ENCODE results near the gene RAVER2.
A peak's percentile ranks its signal among the peaks of the same experiment; 100 is the strongest.
"Not testable (repeated sequence)": the region's sequence is repeated elsewhere in the genome, so short reads cannot be mapped to it uniquely, and the experiment has no call there.

RAVER2 gene

DNA sequence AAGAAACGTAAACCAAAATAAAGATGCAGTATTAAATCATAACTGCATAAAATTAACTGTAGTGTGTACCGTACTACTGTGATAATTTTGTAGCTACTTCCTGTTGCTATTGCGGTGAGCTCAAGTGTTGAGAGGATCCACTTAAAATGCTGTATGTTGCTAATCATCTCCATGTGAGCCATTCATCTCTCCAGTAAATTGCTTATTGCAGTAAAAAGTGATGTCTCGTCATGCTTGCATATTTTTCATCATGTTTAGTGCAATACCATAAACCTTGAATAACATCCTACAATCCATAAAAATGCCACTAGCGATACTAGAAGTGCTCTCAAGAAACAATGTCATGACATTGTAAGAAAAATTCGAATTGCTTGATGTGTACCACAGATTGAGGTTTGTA is 66.3 kb downstream of the RAVER2 start:
- no peak for DNase-seq (ENCODE audit: low read depth in 2 of 2)

DNA sequence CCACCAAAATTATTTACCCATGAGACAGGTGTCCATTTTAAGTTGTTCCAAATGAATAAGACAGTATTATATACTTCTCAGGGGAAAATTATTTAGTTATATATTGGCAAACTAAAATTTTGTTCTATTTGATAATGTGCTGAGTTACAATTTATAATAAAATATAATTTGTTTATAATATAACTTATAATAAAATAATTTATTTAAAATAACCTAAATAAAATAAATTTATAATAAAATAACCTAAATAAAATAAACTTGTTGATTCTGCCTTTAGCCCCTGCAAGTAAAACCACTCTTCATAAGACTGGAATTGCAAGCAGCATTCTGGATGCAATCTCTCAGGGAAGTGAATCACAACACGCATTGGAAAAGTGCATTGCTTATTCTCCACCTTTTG is 69.6 kb downstream of the RAVER2 start:
- no peak for DNase-seq (ENCODE audit: low read depth in 2 of 2)

DNA sequence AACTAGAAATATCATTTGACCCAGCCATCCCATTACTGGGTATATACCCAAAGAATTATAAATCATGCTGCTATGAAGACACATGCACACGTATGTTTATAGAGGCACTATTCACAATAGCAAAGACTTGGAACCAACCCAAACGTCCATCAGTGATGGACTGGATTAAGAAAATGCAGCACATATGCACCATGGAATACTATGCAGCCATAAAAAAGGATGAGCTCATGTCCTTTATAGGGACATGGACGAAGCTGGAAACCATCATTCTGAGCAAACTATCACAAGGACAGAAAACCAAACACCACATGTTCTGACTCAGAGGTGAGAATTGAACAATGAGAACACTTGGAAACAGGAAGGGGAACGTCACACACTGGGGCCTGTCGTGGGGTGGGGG is 72.5 kb downstream of the RAVER2 start:
- DNase-seq (ENCODE audit: low read depth in 2 of 2) = not testable (repeated sequence)

DNA sequence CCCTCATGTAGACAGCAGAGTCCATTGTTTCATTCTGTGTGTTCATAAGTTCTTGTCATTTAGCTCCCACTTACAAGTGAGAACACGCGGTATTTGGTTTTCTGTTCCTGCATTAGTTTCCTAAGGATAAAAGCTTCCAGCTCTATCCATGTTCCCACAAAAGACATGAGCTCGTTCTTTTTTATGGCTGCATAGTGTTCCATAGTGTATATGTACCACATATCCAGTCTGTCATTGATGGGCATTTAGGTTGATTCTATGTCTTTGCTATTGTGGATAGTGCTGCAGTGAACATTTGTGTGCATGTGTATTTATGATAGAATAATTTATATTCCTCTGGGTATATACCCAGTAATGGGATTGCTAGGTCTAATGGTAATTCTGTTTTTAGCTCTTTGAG is 75.7 kb downstream of the RAVER2 start:
- DNase-seq (ENCODE audit: low read depth in 2 of 2) = not testable (repeated sequence)

DNA sequence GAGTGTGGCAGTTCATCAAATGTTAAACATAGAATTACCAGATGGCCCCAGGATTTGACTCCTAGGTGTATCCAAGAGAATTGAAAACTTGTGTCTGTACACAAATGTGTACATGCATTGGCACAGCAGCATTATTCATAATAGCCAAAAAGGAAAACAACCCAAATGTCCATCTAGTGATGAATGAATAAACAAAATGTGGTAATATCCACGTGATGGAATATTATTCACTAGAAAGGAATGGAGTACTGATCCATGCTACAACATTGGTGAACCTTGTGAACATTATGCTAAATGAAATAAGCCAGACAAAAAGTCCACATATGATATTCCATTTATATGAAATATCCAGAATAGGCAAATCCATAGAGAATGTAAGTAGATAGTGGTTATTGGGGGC is 77.7 kb downstream of the RAVER2 start:
- no peak for DNase-seq (ENCODE audit: low read depth in 2 of 2)

DNA sequence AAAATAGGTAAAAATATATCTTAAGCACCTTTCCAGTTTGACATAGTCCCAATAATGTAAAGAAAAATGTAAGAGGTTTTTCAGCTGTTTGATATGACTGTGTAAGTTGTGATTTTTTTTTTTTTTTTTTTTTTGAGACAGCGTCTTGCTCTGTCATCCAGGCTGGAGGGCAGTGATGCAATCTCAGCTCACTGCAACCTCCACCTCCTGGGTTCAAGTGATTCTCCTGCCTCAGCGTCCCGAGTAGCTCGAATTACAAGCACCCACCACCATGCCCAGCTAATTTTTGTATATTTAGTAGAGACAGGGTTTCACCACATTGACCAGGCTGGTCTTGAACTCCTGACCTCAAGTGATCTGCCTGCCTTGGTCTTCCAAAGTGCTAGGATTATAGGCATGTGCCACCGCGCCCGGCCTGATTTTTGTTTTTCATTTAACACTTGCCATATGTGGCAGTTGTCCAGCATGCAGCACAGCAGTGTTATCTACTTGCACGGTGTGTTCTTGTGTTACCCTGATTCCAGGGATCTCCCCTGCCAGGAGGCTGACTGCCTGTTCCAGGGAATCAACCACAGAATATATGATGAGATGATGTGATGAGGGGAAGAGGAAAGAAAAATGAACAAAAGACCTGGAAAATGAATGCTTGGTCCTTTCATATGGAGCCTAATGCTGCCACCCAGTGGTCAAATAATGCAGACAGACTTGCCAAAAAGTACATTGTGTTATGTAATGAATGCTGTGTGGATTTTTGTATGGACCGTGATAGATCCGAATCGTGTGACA is 79.0 kb downstream of the RAVER2 start:
- peak; percentile 9 to 19 for DNase-seq (ENCODE audit: low read depth in 2 of 2)

DNA sequence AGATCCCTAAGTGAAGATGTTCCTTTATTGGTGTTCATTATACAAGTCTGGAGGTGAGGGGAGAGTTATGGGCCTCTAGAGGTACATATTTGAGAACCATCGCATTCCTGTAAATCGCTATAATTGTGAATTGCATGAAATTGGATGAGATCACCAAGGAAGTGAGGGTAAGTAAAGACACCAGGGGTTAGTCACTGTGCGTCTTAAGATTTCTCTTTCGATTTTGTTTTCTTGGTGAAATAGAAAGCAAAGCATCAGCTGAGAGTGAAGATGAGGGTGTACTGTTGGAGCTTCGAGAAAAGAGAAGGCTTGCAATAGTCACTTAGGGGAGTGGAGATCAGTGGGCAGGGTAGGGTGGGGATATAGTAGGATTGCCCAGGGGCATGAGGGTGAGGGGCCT is 82.1 kb downstream of the RAVER2 start:
- no peak for DNase-seq (ENCODE audit: low read depth in 2 of 2)

DNA sequence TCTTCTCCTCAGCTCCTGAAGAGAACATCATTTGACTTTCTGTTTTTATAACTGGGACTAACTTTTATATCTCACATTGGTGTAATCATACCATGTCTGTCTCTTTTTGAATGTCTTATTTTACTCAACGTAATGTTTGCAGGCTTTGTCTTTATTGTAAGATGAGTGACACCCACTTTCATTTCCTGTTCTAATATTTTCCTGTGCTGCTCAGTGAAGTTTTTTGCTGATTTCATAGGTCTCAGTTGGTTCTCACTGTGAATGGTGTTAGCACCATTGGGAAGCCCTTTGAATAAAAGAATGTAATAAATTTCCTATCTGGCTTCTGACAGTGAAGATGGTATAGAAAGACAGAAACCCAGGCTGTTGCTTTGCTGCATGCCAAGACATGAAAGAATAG is 84.0 kb downstream of the RAVER2 start:
- DNase-seq (ENCODE audit: low read depth in 2 of 2) = no peak

DNA sequence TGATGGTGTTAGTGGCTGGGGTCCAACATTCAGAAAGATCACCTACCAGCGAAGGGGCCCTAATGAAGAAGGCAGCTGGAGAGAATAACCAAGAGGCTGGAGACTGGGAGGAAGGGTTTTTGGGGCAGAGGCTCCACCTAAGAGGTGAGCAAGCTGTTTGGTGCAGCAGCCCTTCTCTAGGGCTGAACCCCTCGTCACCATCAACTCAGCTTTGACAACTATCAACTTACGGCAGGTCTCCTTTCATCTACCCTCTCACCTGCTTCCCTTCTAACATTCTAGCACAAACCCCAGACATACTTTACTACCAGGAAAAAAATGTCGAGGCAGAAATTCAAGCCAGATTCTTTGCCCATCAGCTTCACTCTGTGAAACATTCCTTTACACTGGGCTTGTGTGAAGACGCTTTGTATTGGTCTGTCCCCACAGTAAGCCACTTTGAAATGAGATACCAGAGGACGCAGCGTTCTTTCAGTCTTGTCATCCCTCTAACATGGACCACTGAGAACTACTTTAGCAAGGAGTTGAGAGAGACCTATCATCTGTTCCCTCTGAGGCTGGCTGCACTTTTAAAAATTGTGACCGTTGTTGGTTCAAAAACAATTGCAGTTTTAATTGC is 84.6 kb downstream of the RAVER2 start:
- DNase-seq (ENCODE audit: low read depth in 2 of 2) = no peak

DNA sequence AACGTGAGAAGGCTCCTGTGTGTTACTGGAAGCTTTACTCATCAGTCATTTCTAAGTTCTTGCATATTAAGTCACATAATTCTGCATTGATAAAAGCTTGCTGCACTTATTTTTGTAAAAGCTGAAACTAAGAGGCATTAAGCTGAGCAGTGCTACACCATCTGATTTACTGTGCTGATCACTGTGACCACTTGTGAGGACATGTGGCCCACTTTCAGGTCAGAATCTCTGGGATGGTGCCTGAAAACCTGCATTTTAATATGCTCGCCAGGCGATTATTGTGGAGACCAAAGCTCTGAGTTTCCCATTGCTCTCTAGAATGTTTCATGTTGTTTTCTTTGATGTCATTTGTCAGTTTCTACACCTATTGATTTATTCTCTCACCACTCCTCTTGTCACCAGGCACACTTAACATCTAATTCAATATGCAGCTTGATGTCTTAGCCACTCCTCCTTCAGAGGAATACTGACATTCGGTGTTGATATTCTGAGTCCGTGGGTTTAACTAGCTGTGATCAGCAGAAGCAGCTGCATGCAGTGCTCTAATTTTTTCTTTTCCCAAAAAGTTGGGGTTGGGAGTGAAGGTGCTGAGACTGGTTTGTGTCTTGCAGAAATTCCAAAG is 85.3 kb downstream of the RAVER2 start:
- DNase-seq (ENCODE audit: low read depth in 2 of 2) = no peak

DNA sequence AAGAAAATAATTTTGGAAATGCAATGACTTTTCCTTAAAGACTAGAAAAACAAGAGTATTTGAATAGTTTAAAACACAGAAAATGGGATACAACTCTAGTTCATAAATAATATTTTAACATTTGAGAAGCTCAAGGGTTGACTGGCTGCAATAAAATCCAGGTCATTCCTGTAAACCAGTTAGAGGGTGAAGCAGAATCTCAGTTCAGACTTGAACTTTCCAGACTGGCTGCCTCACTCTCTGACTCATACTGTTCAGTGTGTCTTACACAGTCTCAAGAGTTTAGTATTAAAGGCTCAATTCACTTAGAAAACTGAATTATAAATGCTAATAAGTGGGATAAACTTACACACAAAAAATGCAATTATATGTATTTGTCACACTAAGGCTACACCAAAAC is 89.9 kb downstream of the RAVER2 start:
- DNase-seq (ENCODE audit: low read depth in 2 of 2) = no peak

DNA sequence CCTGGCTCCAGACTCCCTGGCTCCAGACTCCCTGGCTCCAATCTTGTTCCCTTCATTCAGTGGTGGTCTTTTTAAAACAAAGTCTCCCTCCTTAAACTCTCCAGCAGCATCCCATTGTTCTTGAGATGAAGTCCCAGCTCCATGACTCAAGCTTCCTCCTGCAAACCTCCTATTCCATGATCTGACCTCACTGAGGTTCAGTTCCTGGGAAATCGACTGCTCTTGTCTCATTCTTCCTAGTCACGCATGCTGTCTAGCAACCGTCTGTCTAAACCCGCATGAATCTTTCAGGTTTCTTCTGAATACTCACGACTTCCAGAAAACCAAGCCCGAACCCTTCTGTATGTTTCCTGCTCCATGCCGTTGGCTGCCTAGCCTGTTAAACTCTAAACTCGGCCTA is 91.9 kb downstream of the RAVER2 start:
- no peak for DNase-seq (ENCODE audit: low read depth in 2 of 2)

DNA sequence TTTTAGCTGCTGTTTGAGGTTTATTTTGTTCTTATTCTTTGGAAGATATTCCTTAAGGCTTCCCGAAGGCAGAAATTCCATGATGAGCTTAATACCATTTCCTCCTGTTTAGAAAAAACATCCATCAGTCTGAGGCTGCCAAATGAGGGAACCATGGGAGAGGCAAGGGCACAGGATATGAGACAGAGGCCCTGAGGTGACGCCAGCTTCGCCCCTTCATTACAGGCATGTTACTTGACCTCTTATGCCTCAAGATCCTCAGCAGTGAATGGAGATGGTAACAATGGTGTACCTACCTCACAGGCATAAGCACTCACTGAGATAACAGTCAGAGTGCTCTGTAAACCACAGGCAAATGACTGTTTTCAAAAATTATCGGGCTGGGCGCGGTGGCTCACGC is 93.6 kb downstream of the RAVER2 start:
- no peak for DNase-seq (ENCODE audit: low read depth in 2 of 2)

DNA sequence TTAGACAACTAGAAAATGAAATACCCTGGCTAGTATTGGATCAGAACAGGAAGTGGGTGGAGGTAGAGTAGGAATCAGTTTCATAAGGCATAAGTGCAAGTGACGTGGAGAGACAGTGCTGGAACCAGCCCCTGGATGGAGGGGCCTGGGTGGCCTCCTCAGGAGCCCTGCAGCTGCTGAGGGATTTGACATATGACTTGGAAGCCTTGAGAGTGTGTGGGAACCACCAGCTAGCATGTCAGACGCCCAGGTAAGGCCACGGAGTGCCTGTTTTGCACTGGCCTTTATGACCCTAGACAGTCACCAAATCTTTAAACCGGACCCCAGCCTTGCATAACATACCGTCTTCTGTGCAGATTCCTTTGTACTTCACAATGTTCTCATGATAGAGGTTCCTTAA is 94.4 kb downstream of the RAVER2 start:
- DNase-seq (ENCODE audit: low read depth in 2 of 2) = no peak

DNA sequence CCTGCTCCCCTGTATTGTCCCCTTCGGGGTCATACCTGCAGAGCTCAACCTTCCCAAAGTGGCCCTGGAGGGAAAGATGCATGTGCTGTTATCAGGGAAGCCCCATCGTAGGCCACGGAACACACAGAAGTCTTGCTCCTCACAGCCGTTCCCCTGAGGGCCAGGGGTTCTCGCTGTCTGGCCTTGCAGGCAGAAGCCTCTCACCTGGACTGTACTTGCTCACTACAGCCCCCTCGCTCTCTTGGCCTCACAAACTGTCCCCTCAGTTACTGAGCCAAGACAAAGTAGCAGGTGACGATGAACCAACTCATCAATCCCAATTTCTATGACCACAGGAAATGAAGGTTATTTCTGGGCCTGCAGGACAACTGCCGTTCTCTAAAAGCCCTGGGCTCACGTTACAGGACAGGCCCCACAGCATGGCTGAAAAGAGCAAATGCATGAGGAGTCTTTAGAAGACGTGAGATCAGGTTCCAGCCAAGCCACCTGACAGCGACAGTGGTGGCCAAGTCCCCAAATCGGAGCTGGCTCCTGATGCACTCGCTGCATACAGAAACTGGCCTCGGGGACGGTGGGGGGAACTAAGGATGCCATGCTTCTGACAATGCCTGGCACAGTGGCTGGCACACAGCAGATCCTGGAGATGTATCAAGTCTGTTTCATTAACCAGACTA is 95.0 kb downstream of the RAVER2 start:
- no peak for DNase-seq (ENCODE audit: low read depth in 2 of 2)

DNA sequence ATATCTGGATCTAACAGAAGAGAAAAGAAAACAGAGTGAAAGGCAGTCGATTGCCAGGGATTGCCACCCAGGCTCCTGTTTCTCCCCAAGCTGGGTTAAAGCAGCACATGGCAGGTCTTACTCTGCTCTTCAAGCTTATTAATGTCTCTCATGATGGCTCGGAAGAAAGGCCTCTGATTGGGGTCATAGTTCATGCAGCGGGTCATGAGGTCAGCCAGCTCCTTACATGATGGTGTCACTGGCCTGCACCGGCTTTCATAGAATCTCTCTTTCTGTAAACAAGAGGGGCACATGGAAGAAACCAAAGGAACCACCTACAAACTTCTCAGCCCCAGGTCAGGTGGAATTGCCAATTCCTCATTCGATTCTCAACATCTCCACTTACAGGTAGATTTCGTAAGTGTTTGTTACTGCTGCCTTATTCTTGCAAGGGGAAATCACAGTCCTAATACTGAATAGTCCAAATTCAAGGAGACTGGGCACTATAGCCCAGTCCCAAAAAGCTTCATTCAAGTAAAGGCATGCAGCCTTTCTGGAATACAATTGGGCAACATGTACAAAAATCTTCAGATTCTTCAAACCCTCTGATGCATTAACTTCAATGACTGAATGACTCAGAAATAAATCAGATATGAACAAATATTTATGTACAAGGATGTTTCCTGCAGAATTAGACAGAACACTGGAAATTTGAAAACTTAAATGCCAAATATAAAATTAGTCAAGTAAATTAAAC is 96.6 kb downstream of the RAVER2 start:
- no peak for DNase-seq (ENCODE audit: low read depth in 2 of 2)

DNA sequence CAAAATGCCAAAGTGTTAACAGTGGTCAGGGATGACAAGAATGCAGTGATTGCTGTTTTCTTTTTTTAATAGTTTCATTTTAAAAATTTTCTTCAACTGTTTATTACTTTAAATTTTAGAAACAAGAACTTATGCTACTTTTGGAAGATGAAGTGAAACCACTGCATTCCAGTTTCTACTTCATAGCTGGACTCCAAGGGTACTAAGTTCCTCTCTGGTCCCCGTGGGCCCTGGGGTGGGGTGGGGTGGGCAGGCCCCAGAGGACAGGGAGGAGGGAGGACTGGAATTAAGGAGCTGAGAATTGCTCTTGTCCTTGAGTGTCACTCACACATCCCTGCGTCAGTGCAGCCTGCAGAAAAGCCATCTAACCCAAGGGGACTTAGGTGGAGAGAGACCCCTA is 97.3 kb downstream of the RAVER2 start:
- DNase-seq (ENCODE audit: low read depth in 2 of 2) = no peak

DNA sequence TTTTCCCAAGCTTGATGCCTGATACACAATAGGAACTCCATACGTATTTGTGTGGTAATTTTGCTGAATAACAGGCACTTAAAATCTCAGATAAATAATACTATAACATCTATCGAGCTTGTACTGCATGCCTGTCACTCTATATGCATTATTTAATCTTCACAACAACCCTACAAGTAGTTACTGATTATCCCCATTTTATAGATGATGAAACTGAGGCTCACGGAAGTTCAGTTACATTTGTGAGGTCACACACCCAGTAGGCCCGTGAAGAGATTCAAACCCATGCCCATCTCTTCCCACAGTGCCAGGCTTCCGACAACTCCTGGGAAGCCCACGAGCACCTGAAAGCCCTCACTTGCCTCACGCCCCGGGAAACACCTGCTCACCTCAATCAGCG is 98.8 kb downstream of the RAVER2 start:
- no peak for DNase-seq (ENCODE audit: low read depth in 2 of 2)

DNA sequence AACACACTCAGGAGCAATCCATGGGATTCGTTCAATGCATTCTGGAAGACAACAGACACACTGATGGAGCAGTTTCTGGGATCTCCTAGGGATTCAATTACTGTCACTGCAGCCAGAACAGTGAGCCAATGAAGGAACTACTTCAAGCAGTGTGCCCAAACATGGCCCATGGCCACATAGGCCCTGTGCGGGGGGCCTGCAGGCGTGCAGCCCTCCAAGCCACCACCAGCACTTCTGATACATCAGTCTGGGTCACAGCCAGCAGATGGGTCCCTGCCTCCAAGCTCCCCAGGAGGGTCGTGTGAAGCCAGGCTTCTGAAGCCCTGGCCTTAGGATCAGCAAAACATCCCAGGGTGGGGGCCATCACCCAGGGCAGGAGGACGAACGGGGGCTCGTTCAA is 99.3 kb downstream of the RAVER2 start:
- DNase-seq (ENCODE audit: low read depth in 2 of 2) = no peak

DNA sequence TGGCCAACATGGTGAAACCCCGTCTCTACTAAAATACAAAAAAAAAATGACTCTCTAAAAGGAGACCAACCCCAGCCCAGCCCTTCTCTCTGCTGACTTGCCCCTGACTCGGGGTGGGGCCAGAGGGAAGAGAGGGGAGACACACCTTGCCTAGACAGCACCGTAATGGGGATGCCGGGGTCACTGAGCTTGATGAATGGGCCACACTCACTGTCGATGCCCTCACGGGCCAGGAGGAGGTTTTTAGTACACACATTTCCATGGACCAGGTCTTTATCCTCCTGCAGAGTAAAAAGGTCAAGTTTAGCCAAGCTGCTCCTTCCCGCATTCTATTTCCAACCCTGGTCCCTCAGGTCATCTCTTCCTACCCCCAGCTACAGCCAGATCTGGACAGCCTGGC is 99.7 kb downstream of the RAVER2 start:
- no peak for DNase-seq (ENCODE audit: low read depth in 2 of 2)

DNA sequence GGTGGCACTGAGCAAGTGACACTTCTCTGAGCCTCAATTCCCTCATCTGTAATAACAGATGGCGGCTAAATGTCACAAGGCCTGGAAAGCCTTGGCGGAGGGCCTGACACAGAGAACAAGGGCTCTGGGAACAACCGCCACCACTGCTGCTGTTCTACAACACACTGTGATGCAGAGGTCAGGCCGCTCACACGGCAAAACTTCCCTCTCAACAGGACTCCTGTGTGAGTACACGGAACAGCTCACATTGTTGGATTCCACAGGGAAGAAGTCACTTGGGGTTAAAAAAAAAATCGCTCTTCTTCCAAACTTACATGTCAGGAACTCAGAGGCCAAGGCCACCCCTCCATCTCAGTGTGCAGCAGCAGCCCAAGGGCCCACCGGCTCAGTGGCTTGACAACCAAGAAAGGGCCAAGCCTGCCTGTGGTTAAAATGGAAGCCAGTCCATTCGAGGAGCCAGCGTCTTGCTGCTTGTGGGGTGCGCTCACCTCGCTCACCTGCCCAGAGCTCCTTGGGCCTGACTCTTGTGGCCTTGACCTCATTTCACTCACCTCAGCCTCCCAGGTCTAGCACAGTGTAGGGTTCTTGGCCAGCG is 101.1 kb downstream of the RAVER2 start:
- no peak for DNase-seq (ENCODE audit: low read depth in 2 of 2)
